Mononuclear cell (primary cell): Measurements from ENCODE around the gene DPF3. TPM values are rescaled to one million over a fixed set of nuclear protein-coding genes. Genes with fewer than 3 reads are reported as not detected.
"Not testable (repeated sequence)": the region's sequence is repeated elsewhere in the genome, so short reads cannot be mapped to it uniquely, and the experiment has no call there.

Experiments
- H3K27me3 ChIP-seq: 2 replicates; pipeline ENCODE4 v1.6.0; 2011; ENCODE audit warnings: low read length, control low read depth; ENCODE audit not compliant: insufficient read depth
- H3K4me1 ChIP-seq: 2 replicates; pipeline ENCODE4 v1.5.1; 2011; ENCODE audit warnings: mild to moderate bottlenecking, low read length, control low read depth; ENCODE audit not compliant: insufficient read depth
- H3K4me3 ChIP-seq: 2 replicates; pipeline ENCODE4 v1.5.1; 2011; ENCODE audit warnings: mild to moderate bottlenecking, low read length, moderate library complexity
- H3K9me3 ChIP-seq: 2 replicates; pipeline ENCODE4 v1.5.1; 2011; ENCODE audit warnings: low read depth, mild to moderate bottlenecking, control low read depth, low read length
- total RNA-seq: library from RNA; depleted of rRNA; stranded (reverse); fragments of >200 nt; gene quantifications from one replicate; pipeline ENCODE4 v1.2.3, GENCODE V29; 2012

The DPF3 gene
- total RNA-seq, 1 donor: 1.3 TPM

DNA sequence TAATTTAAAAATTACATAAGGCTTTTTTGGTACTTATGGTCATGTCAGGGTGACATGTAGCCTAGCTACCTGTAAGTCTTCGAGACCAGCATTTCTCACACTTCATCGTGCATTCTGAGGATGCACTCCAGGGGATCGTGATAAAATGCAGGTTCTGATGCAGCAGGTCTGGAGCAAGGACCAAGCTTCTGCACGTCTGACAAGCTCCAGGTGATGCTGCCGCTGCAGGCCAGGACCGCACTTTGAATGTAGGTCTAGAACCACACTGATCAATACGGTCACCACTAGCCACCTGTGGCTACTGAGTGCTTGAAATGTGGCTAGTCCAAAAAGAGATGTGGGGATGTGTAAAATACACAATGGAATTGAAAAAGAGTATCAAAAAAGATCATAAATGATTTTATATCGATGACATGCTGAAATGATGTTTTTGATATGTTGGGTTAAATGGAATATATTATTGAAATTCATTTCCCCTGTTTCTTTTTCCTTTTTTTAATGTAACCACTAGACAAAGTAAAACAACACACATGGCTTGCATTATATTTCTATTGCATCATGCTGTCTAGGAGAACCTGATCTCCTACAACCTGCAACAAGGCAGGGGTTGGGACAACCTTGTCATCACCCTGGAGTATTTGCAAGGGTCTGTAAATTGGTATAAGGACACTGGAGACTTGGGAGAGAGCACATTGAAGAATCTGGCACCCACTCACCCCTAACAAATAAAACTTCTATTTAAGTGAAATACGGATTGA lies 142.4 kb downstream of the DPF3 start:
- H3K4me1 ChIP-seq: peaks cover 3% of the 10 kb centered on the region
- no peaks in the 10 kb centered on the region for H3K9me3 ChIP-seq
- no peaks in the 10 kb centered on the region for H3K27me3 ChIP-seq
- H3K4me3 ChIP-seq: no peak overlapping the region

DNA sequence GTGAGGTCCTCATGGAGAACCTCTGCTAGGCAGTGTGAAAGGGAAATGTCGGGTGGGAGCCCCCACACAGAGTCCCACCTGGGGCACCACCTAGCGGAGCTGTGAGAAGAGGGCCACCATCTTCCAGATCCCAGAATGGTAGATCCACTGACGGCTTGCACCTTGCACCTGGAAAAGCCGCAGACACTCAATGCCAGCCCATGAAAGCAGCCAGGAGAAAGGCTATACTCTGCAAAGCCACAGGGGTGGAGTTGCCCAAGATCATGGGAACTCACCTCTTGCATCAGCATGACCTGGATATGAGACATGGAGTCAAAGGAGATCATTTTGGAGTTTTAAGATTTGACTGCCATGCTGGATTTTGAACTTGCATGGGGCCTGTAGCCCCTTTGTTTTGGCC lies 145.0 kb downstream of the DPF3 start:
- H3K4me1 ChIP-seq, H3K9me3 ChIP-seq, H3K4me3 ChIP-seq, H3K27me3 ChIP-seq: not testable (repeated sequence)

DNA sequence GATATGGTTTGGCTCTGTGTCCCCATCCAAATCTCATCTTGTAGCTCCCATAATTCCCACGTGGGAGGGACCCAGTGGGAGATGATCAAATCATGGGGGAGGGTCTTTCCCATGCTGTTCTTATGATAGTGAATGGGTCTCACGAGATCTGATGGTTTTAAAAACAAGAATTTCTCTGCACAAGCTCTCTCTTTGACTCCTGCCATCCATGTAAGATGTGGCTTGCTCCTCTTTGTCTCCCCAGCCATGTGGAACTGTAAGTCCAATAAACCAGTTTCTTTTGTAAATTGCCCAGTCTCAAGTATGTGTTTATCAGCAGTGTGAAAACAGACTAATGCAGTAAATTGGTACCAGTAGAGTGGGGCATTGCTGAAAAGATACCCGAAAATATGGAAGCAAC lies 146.2 kb downstream of the DPF3 start:
- no peak overlapping the region for H3K4me3 ChIP-seq
- peaks cover 3% of the 10 kb centered on the region for H3K4me1 ChIP-seq
- H3K27me3 ChIP-seq: no peaks in the 10 kb centered on the region
- no peaks in the 10 kb centered on the region for H3K9me3 ChIP-seq

DNA sequence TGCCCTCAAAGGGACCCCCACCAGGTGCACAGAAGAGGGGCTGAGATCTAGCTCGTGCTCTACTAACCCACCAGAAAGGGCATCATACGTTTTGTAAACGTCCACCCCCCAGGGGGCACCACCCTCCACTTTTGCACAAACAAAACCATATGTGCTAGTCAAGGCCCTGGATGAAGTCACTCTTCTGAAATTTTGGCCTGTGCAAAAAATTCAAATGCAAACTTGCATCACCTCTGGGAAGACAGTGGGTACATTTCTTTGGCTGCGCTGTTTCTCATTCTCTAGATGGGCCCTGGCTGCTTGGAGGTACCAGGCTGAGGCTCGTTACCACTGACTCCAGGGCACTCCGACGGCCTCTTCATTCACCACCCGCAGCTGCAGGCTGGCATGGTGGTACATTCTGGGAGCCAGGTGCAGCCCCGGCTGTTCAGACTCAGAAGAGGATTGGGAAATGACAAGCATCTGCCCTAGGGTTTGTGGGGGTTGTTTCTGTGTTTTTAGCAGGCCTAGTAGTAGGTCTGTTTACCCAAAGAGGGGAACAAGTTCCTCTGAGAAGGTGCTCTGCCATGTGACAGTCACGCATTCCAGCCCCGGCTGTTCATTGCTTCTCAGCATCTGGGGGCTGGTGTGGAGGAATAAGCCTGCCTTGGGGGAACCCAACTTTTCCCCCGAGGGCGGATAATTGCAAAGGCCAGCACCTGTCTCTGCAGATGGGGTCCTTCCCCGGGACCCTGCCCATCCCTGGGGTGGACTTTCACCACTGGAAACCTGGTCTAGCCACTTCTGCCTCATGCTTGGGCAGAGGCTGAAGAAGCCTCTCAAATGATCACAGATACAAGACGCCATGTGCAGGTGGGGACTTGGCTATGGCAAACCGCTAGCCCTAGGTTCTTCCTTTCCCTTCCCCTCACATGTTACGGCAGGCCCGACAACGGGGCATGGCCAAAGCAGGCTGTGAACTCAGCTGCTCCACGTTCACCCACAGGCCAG lies 147.6 kb downstream of the DPF3 start:
- Histone ChIP-seq H3K9me3 (no peaks in the 10 kb centered on the region), H3K4me3 (no peak overlapping the region), H3K4me1 (no peaks in the 10 kb centered on the region), H3K27me3 (no peaks in the 10 kb centered on the region)

DNA sequence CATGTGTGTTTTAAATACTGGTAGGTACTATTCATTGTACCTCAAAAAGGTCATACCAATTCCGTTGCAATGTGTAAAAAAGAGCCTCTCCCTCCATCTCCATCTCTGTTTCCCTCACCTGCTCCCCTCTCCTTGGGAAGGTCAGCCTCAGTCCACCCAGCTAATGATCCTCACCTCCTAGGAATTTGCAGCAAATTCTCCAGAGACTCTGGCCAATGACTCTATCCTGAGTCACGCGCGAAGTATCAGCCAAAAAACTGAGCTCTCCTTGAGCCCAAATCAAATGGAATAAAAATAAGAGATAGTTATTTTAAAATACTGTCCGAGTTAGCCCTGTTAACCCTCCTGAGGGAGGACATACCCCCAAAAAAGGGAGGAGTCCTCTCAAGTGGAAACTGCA lies 148.4 kb downstream of the DPF3 start:
- Histone ChIP-seq H3K9me3 (no peaks in the 10 kb centered on the region), H3K4me3 (no peak overlapping the region), H3K4me1 (no peaks in the 10 kb centered on the region), H3K27me3 (no peaks in the 10 kb centered on the region)

DNA sequence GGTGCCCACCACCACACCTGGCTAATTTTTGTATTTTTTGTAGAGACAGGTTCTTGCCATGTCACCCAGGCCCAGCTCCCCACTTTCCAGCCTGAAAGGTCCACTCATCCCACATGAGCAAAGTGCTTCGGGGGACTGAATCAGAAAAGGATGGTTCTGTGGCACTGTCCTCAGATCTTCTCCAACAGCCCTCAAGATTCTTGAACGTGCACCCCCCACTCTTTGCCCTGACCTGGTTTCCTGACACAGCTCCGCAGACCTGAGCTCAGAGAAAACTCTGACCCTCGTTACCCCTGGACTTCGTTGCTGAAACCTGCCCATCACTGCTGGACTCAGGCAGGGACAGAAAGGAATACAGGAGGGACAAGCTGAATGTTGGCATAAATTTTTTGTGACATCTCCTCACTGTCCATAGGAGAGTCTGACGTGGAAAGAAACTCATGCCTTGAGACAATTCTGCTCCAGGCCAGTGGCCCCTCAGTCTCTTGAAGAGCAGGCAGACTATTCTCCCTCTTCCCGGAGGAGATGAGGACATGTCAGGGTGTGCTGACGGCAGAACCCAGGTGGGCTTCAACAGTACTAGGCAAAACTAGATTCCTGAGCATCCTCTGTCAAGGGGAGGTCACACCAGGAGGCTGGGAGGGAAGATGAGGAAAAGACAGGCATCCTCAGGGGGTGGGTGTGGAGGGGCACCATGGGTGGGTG lies 149.3 kb downstream of the DPF3 start:
- Histone ChIP-seq H3K4me1 (no peaks in the 10 kb centered on the region), H3K9me3 (no peaks in the 10 kb centered on the region)

DNA sequence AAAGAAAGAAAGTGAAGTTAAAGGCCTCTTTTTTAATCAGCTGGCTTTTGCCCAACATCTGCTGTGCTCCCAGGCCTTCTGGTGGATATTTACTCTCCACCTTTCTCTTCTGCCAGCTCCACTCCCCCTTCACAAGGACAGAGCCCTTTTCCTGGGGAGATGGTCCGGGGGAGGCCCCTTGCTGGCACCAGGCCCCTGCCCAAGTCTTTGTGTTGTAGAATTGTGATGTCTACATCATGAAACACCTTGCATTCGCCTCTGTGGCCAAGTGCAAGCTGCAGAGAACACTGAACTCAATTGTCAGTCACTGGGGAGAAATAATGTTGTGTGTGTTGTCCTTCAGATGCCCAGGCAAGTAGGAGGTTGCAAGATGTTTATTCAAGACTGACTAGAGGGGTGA lies 150.3 kb downstream of the DPF3 start:
- H3K27me3 ChIP-seq: no peaks in the 10 kb centered on the region
- H3K4me1 ChIP-seq: no peaks in the 10 kb centered on the region
- no peak overlapping the region for H3K4me3 ChIP-seq
- H3K9me3 ChIP-seq: no peaks in the 10 kb centered on the region

More for the DNA sequence above, 149.3 kb downstream of the DPF3 start:
- no peaks in the 10 kb centered on the region for H3K27me3 ChIP-seq
- no peak overlapping the region for H3K4me3 ChIP-seq

DNA sequence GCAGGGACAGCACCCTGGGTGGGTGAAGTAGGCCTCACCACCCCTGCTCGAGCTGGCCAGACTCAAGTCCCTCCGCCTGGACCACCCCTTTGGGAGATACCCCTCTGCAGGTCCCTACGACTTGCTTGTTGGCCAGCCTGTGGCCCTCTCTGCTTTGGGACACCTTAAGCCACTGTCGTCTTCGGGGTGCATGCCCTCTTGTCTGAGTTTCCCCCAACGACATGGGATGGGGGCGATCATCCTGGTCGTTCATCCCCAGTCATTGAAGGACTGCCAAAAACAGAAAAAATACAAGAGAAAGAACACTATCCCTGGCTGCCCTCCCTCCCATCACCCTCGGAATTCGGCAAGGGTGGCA lies 151.1 kb downstream of the DPF3 start:
- H3K4me3 ChIP-seq: no peak overlapping the region
- H3K4me1 ChIP-seq: no peaks in the 10 kb centered on the region
- H3K27me3 ChIP-seq: no peaks in the 10 kb centered on the region
- H3K9me3 ChIP-seq: no peaks in the 10 kb centered on the region

DNA sequence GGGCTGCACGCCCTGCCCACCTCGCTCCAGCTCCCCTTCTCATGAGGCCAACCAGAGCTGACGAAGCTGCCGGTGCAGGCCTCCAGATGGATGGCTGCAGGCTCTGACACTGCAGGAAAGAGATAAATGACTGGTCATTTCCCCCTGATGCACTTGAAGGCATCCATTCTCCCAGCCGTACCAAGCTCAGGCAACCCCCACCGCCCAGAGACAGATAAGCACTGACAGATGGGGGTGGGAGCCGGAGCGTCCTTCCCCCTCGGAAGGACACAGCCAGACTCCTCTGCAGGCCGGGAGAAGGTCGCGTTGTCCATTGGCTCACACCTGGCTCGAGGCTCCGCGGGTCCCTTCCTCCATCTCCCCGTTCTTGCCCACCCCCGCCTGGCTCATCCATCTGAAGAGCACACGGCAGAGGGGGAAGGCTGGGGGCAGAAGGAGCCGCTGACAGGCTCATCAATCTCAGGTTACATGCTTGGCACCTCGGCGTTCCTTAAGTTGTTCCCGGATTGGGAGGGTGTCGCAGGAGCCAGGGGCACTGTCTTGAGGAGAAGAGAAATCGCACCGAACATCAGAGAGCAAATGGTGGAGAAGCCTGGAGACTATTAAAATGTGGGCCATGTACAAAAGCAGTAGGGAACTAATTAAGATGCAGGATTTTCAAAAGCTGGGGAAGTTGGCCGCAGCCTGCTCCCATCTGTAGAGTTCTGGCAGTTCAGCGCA lies 151.6 kb downstream of the DPF3 start:
- Histone ChIP-seq H3K9me3 (no peaks in the 10 kb centered on the region), H3K27me3 (no peaks in the 10 kb centered on the region), H3K4me1 (no peaks in the 10 kb centered on the region), H3K4me3 (no peak overlapping the region)

DNA sequence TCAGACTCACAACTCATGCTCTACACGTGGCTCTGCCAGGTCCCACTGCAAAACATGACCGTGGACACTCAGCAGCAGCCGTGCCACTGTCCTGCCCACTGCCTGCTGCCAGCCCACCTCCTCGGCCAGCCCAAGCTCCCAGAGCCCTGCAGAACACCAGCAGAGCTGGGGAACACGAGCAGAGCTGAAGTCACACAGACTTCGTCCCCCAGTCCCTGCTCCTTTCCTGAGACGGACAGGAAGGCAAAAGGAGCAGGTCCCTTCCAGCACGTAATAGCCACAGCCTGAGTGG lies 152.1 kb downstream of the DPF3 start:
- Histone ChIP-seq H3K4me3 (no peak overlapping the region), H3K4me1 (no peaks in the 10 kb centered on the region), H3K9me3 (no peaks in the 10 kb centered on the region), H3K27me3 (no peaks in the 10 kb centered on the region)

DNA sequence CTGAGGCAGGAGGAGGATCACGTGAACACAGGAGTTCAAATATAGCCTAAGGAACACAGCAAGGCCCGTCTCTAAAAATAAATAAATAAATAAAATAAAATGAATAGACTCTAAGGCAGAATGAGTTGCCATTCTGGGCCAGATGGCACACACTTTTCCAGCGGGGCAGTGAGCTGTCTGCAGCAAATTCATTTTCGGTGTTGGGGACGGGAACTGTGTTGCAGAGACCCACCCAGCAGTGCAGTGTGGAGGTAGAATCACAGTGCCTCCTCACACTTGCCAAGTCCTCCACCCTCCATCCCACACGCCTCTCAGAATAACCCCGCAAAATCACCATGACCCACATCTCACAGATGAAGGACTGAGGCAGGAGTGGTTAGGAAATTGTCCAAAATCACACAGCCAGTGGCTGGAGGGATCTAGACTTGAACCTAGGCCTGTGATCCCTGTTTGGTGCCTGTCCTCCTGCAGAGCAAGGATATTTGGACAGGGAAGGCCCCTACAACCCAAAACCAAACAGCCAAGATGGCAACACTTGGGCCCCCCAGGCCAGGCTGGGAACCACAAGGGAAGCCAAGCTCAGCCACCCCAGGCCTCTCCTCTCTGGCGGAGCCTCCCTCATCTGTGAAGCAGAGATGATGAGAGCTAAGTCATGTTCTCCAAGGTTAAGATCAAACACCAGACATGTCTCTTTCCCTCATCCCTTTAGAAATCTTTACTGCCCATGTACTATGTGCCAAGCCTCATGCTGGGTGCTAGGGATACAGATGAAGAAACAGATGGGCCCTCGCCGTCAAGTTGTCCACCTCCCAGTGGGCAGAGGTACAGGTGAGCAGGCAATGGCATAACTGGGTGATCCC lies 152.7 kb downstream of the DPF3 start:
- no peaks in the 10 kb centered on the region for H3K4me1 ChIP-seq
- H3K9me3 ChIP-seq: no peaks in the 10 kb centered on the region
- no peaks in the 10 kb centered on the region for H3K27me3 ChIP-seq
- H3K4me3 ChIP-seq: no peak overlapping the region

DNA sequence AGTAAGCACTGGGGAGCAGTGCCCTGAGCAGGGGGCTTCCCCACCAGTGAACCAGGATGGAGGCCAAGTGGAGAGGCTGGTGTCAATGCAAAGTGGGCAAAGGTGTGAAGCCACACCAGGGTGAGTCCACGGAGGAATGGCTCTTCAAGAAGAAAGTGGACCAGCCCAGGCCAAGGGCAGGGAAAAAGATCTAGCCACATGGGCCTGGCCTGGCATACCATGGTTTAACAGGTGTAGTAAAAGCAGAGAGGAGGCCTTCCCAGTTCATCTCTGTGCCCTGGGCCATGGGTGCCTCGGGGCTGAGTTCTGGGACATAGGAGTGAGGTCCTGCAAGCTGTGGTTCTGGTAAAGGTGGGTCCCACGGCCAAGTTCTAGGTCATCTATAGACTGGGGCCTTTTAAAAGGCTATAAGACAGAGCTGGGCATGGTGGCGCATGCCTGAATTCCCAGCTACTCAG lies 153.4 kb downstream of the DPF3 start:
- no peaks in the 10 kb centered on the region for H3K9me3 ChIP-seq
- H3K27me3 ChIP-seq: no peaks in the 10 kb centered on the region
- no peaks in the 10 kb centered on the region for H3K4me1 ChIP-seq
- H3K4me3 ChIP-seq: no peak overlapping the region

DNA sequence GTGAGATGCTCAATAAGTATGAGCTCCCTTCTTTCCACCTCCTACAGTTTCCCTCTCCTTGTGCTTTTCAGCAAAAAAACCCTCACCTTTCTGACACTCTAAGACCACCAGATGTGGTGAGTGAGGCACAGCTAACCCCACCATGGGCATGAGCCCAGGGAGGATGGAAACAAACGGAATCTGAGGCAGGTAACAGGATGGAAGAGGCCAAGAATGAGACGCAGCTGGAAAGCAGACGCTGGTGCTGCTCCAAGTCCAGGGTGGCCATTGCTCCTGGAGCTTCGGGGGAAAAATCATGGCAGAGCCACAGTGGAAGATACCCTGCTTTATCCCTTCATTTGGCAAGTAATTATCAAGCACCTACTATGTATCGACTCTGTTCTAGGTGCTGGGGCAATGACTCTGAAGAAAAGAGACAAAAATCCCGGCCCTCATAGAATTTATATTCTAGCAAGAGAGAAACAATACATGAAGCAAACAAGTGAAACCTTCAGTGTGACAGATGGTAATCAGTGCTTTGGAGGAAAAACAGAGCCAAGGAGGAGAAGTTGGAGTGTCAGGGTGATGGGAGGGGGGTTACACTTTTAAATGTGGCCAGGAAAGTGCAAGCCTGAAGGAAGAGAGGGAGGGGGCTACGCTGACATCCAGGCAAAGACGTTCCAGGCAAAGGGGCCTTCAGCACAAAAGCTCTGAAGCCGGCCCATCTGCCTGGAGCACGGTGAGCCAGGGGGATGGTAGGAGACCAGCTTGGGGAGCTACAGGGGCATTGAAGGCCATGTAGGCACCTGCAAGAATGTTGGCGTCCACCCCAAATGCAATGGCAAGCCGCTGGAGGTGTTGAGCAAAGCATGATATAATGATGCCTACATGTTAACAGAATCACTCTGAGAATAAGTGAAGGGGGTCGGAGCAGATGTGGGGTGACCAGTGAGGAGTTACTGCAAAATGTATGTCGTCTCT lies 154.2 kb downstream of the DPF3 start:
- H3K4me3 ChIP-seq: no peak overlapping the region
- no peaks in the 10 kb centered on the region for H3K27me3 ChIP-seq
- H3K4me1 ChIP-seq: no peaks in the 10 kb centered on the region
- H3K9me3 ChIP-seq: no peaks in the 10 kb centered on the region
